Karpas-422 (cell line): Measurements from ENCODE around the gene FAM217B. TPM values are rescaled to one million over a fixed set of nuclear protein-coding genes. Genes with fewer than 3 reads are reported as not detected.

Source experiments
- DNase-seq: peaks from one replicate; pipeline ENCODE4 v3.0.0-alpha.2; 2015
- H2AFZ ChIP-seq: fragments of 200-600 bp; sonication (generic); 2 replicates; pipeline ENCODE4 v1.6.1; 2014; ENCODE audit warnings: antibody characterized with exemption, low read length, mixed read lengths
- H3K27ac ChIP-seq: fragments of 200-600 bp; sonication (generic); 2 replicates; pipeline ENCODE4 v1.5.1; 2014; ENCODE audit warnings: mild to moderate bottlenecking, low read length, moderate library complexity
- H3K27me3 ChIP-seq: fragments of 200-600 bp; sonication (generic); 2 replicates; pipeline ENCODE4 v1.6.1; 2014; ENCODE audit warnings: low read length, mixed read lengths
- H3K36me3 ChIP-seq: fragments of 200-600 bp; sonication (generic); 2 replicates; pipeline ENCODE4 v1.6.1; 2014; ENCODE audit warnings: low read length, mixed read lengths; ENCODE audit not compliant: insufficient read depth
- H3K4me1 ChIP-seq: fragments of 200-600 bp; sonication (generic); 2 replicates; pipeline ENCODE4 v1.6.1; 2014; ENCODE audit warnings: mild to moderate bottlenecking, low read length, mixed read lengths
- H3K4me2 ChIP-seq: fragments of 200-600 bp; sonication (generic); 2 replicates; pipeline ENCODE4 v1.6.1; 2014; ENCODE audit warnings: low read length, low read depth, mild to moderate bottlenecking; ENCODE audit not compliant: poor library complexity, severe bottlenecking
- H3K4me3 ChIP-seq: fragments of 200-600 bp; sonication (generic); 2 replicates; pipeline ENCODE4 v1.5.1; 2014; ENCODE audit warnings: mild to moderate bottlenecking, antibody characterized with exemption, low read length, mixed read lengths
- H3K79me2 ChIP-seq: fragments of 200-600 bp; sonication (generic); 2 replicates; pipeline ENCODE4 v1.6.1; 2014; ENCODE audit warnings: mild to moderate bottlenecking, low read length, mixed read lengths
- H3K9ac ChIP-seq: fragments of 200-600 bp; sonication (generic); 2 replicates; pipeline ENCODE4 v1.6.0; 2014; ENCODE audit warnings: low read length
- H3K9me2 ChIP-seq: fragments of 200-600 bp; sonication (generic), shearing (Covaris generic); replicated peaks from 2 replicates; pipeline ENCODE4 v1.6.0; 2014; ENCODE audit warnings: mild to moderate bottlenecking, low read length, moderate library complexity; ENCODE audit not compliant: insufficient read depth
- H3K9me3 ChIP-seq: fragments of 300-700, 200-600 bp; sonication (generic); 2 replicates; pipeline ENCODE4 v1.6.1; 2014; ENCODE audit warnings: low read length, mixed read lengths
- H4K20me1 ChIP-seq: fragments of 200-600 bp; sonication (generic); 2 replicates; pipeline ENCODE4 v1.6.1; 2014; ENCODE audit warnings: mild to moderate bottlenecking, antibody characterized with exemption, low read length, low read depth; ENCODE audit not compliant: insufficient read depth
- total RNA-seq: library from RNA; depleted of rRNA; stranded (reverse); fragments of >200 nt; shearing (Covaris generic); gene quantifications from 2 replicates; pipeline ENCODE4 v1.2.3, GENCODE V29; 2014; ENCODE audit warnings: low replicate concordance

The FAM217B gene
- total RNA-seq, 1 experiment from 2014 or later, result 16.4 TPM

- Histone ChIP-seq H3K9ac (no peak overlapping the region), H3K4me3 (no peak overlapping the region), H3K4me1 (no peaks in the 10 kb centered on the region), H3K36me3 (no peaks in the 10 kb centered on the region), H4K20me1 (no peaks in the 10 kb centered on the region), H3K9me2 (no peaks in the 10 kb centered on the region), H3K4me2 (no peak overlapping the region), H3K9me3 (no peaks in the 10 kb centered on the region), H3K27me3 (no peaks in the 10 kb centered on the region), H3K79me2 (no peaks in the 10 kb centered on the region), H2AFZ (no peak overlapping the region), H3K27ac (no peak overlapping the region)
- peak; percentile 63 for DNase-seq
Observed at GRCh38 chr20:59985864-59986263, 45.7 kb downstream of the FAM217B start.

GRCh38 chr20:59987135-59987534, 46.9 kb downstream of the FAM217B start:
- no peak overlapping the region for H2AFZ ChIP-seq
- H3K27me3 ChIP-seq, result no peaks in the 10 kb centered on the region

GRCh38 chr20:59988141-59988540, 48.0 kb downstream of the FAM217B start:
- H3K9ac ChIP-seq, result no peak overlapping the region
- no peak overlapping the region for H3K4me3 ChIP-seq
- no peak overlapping the region for H3K27ac ChIP-seq
- H4K20me1 ChIP-seq, result no peaks in the 10 kb centered on the region
- no peaks in the 10 kb centered on the region for H3K79me2 ChIP-seq
- no peaks in the 10 kb centered on the region for H3K4me1 ChIP-seq
- H2AFZ ChIP-seq, result no peak overlapping the region
- DNase-seq, result no peak
- no peak overlapping the region for H3K4me2 ChIP-seq
- H3K27me3 ChIP-seq, result no peaks in the 10 kb centered on the region
- no peaks in the 10 kb centered on the region for H3K9me2 ChIP-seq
- H3K36me3 ChIP-seq, result no peaks in the 10 kb centered on the region
- H3K9me3 ChIP-seq, result no peaks in the 10 kb centered on the region

More at GRCh38 chr20:59987135-59987534, 46.9 kb downstream of the FAM217B start:
- Histone ChIP-seq H3K9me2 (no peaks in the 10 kb centered on the region), H3K9ac (no peak overlapping the region), H3K4me3 (no peak overlapping the region), H3K36me3 (no peaks in the 10 kb centered on the region), H3K9me3 (no peaks in the 10 kb centered on the region), H3K79me2 (no peaks in the 10 kb centered on the region), H3K27ac (no peak overlapping the region), H3K4me2 (no peak overlapping the region), H3K4me1 (no peaks in the 10 kb centered on the region), H4K20me1 (no peaks in the 10 kb centered on the region)
- no peak for DNase-seq

- Histone ChIP-seq H2AFZ (no peak overlapping the region), H4K20me1 (no peaks in the 10 kb centered on the region), H3K9me3 (no peaks in the 10 kb centered on the region), H3K4me1 (no peaks in the 10 kb centered on the region), H3K4me3 (no peak overlapping the region), H3K36me3 (no peaks in the 10 kb centered on the region), H3K4me2 (no peak overlapping the region), H3K27me3 (no peaks in the 10 kb centered on the region), H3K9me2 (no peaks in the 10 kb centered on the region), H3K9ac (no peak overlapping the region), H3K27ac (no peak overlapping the region), H3K79me2 (no peaks in the 10 kb centered on the region)
- DNase-seq, result peak; percentile 53
Observed at GRCh38 chr20:59992526-59993084, 52.4 kb downstream of the FAM217B start.

- Histone ChIP-seq H3K4me2 (no peak overlapping the region), H3K9ac (no peak overlapping the region), H3K27ac (no peak overlapping the region), H2AFZ (no peak overlapping the region), H3K9me3 (no peaks in the 10 kb centered on the region), H3K27me3 (no peaks in the 10 kb centered on the region), H3K36me3 (no peaks in the 10 kb centered on the region), H3K9me2 (no peaks in the 10 kb centered on the region), H3K4me1 (no peaks in the 10 kb centered on the region), H4K20me1 (no peaks in the 10 kb centered on the region), H3K79me2 (no peaks in the 10 kb centered on the region), H3K4me3 (no peak overlapping the region)
- no peak for DNase-seq
Observed at GRCh38 chr20:59993736-59994430, 53.7 kb downstream of the FAM217B start.

- H3K79me2 ChIP-seq, result no peaks in the 10 kb centered on the region
- no peak for DNase-seq
- H3K4me1 ChIP-seq, result no peaks in the 10 kb centered on the region
- no peak overlapping the region for H3K9ac ChIP-seq
- H4K20me1 ChIP-seq, result no peaks in the 10 kb centered on the region
- H3K27me3 ChIP-seq, result no peaks in the 10 kb centered on the region
- H3K4me2 ChIP-seq, result no peak overlapping the region
- no peak overlapping the region for H3K4me3 ChIP-seq
- H3K27ac ChIP-seq, result no peak overlapping the region
- H3K36me3 ChIP-seq, result no peaks in the 10 kb centered on the region
- H3K9me2 ChIP-seq, result no peaks in the 10 kb centered on the region
- no peaks in the 10 kb centered on the region for H3K9me3 ChIP-seq
- no peak overlapping the region for H2AFZ ChIP-seq
Observed at GRCh38 chr20:59994697-59995122, 54.5 kb downstream of the FAM217B start.

GRCh38 chr20:59996108-59996507, 55.9 kb downstream of the FAM217B start:
- Histone ChIP-seq H3K36me3 (no peaks in the 10 kb centered on the region), H3K4me2 (no peak overlapping the region), H3K4me3 (no peak overlapping the region), H3K27me3 (no peaks in the 10 kb centered on the region), H3K27ac (no peak overlapping the region), H3K9me2 (no peaks in the 10 kb centered on the region), H4K20me1 (no peaks in the 10 kb centered on the region), H3K79me2 (no peaks in the 10 kb centered on the region), H2AFZ (no peak overlapping the region), H3K9me3 (no peaks in the 10 kb centered on the region), H3K4me1 (peaks cover 9% of the 10 kb centered on the region), H3K9ac (no peak overlapping the region)
- DNase-seq, result no peak

GRCh38 chr20:59997896-59998295, 57.7 kb downstream of the FAM217B start:
- no peak overlapping the region for H2AFZ ChIP-seq
- no peaks in the 10 kb centered on the region for H3K9me2 ChIP-seq
- H3K4me1 ChIP-seq, result peaks cover 9% of the 10 kb centered on the region
- H3K4me3 ChIP-seq, result no peak overlapping the region
- H3K79me2 ChIP-seq, result no peaks in the 10 kb centered on the region
- no peaks in the 10 kb centered on the region for H4K20me1 ChIP-seq
- H3K9me3 ChIP-seq, result no peaks in the 10 kb centered on the region
- no peak overlapping the region for H3K4me2 ChIP-seq
- no peak overlapping the region for H3K9ac ChIP-seq
- DNase-seq, result no peak
- no peaks in the 10 kb centered on the region for H3K36me3 ChIP-seq
- H3K27me3 ChIP-seq, result no peaks in the 10 kb centered on the region
- H3K27ac ChIP-seq, result no peak overlapping the region
